RWPE1 (cell line): Measurements from ENCODE around the gene CAB39.

Experiments used
- CTCF ChIA-PET: fragments of 350-600 bp; sonication (Branson Sonifier 250); formaldehyde crosslinking; extraction: SDS; loops from one replicate; lab custom pipeline; 2021; lab: Yijun Ruan, JAX
- POLR2A ChIA-PET: fragments of 400-600 bp; formaldehyde crosslinking; extraction: SDS; loops from one replicate; lab custom pipeline; 2020; ENCODE audit warnings: antibody characterized with exemption; ENCODE audit not compliant: low non-redundant PET; lab: Yijun Ruan, JAX
- DNase-seq: peaks from one replicate; pipeline ENCODE4 v3.0.0; 2012; ENCODE audit warnings: low spot score
- H3K27ac ChIP-seq: fragments of 450-650 bp; 2 replicates; pipeline ENCODE4 v1.5.1; 2017
- CTCF ChIP-seq: fragments of 450-650 bp; conservative IDR thresholded peaks from 2 replicates; pipeline ENCODE4 v1.5.1; 2017; ENCODE audit warnings: low read depth, mild to moderate bottlenecking

Gene CAB39

GRCh38 chr2:230681171-230681545 is 31.5 kb upstream of the CAB39 start:
- POLR2A ChIA-PET = no interaction called here
- no peak overlapping the region for H3K27ac ChIP-seq
- no peak for TF ChIP-seq CTCF
- CTCF ChIA-PET = interaction anchor here (0.6 kb wide), 1 partner anchor 14 kb away, joined by 3 read pairs; no protein-coding TSS in a partner anchor
- no peak for DNase-seq

GRCh38 chr2:230682546-230682945 is 30.1 kb upstream of the CAB39 start:
- POLR2A ChIA-PET = no interaction called here
- DNase-seq = no peak
- no peak for TF ChIP-seq CTCF
- CTCF ChIA-PET = no interaction called here
- no peak overlapping the region for H3K27ac ChIP-seq

GRCh38 chr2:230684270-230685168 is 28.1 kb upstream of the CAB39 start:
- no peak for TF ChIP-seq CTCF
- H3K27ac ChIP-seq = no peak overlapping the region
- peak; percentile 79 for DNase-seq
- CTCF ChIA-PET = interaction anchor here (0.6 kb wide), 2 partner anchors 99 to 302 kb away, joined by 3 read pairs; no protein-coding TSS in a partner anchor
- POLR2A ChIA-PET = no interaction called here

GRCh38 chr2:230685178-230685577 is 27.5 kb upstream of the CAB39 start:
- CTCF ChIA-PET = interaction anchor here (0.6 kb wide), 1 partner anchor 125 kb away, joined by 3 read pairs; no protein-coding TSS in a partner anchor
- POLR2A ChIA-PET = no interaction called here
- H3K27ac ChIP-seq = no peak overlapping the region
- DNase-seq = no peak
- no peak for TF ChIP-seq CTCF

GRCh38 chr2:230687498-230687897 is 25.1 kb upstream of the CAB39 start:
- DNase-seq = peak; percentile 57

GRCh38 chr2:230688490-230688889 is 24.2 kb upstream of the CAB39 start:
- ChIA-PET CTCF (no interaction called here), POLR2A (no interaction called here)
- DNase-seq = no peak
- TF ChIP-seq CTCF = no peak
- H3K27ac ChIP-seq = no peak overlapping the region

More at GRCh38 chr2:230687498-230687897, 25.1 kb upstream of the CAB39 start:
- no peak for TF ChIP-seq CTCF
- ChIA-PET CTCF (no interaction called here), POLR2A (no interaction called here)
- no peak overlapping the region for H3K27ac ChIP-seq
